ENCODE data around the gene HIGD2A. TPM values are rescaled to one million over a fixed set of nuclear protein-coding genes. Genes with fewer than 3 reads are reported as not detected.

The HIGD2A gene
- total and polyA plus RNA-seq, 2 of the 13 experiments (the other 11 are each of a cell fraction or from before 2014, with no cell fraction given): 89.2 to 146 TPM

- TF ChIP-seq ZFX (CRISPR knock-in tag; IDR thresholded peaks at IDR 0.05; ENCODE audit: low read depth) (peak; percentile 50), ISL2 (CRISPR knock-in tag; IDR thresholded peaks at IDR 0.05) (peak; percentile 14; the same call in 1 of the 2 replicates), ZNF331 (CRISPR knock-in tag; IDR thresholded peaks at IDR 0.05) (0 out of 2 replicates have a peak, but pooled peaks have one; percentile 16), ZNF232 (CRISPR knock-in tag; IDR thresholded peaks at IDR 0.05; ENCODE audit: borderline replicate concordance) (no peak), DPF2 (CRISPR knock-in tag; IDR thresholded peaks at IDR 0.05; ENCODE audit: borderline replicate concordance, low read depth) (no peak), PHF5A (CRISPR knock-in tag; IDR thresholded peaks at IDR 0.05; ENCODE audit: low read depth, unreplicated experiment) (no peak), GATAD1 (CRISPR knock-in tag; IDR thresholded peaks at IDR 0.05) (no peak), ZFP90 (CRISPR knock-in tag; IDR thresholded peaks at IDR 0.05; ENCODE audit: borderline replicate concordance) (no peak), BORCS8-MEF2B (CRISPR knock-in tag; IDR thresholded peaks at IDR 0.05) (no peak), ZNF563 (CRISPR knock-in tag; IDR thresholded peaks at IDR 0.05) (no peak), GFI1 (CRISPR knock-in tag; IDR thresholded peaks at IDR 0.05; ENCODE audit: borderline replicate concordance) (no peak), ZNF713 (CRISPR knock-in tag; IDR thresholded peaks at IDR 0.05) (no peak), ZSCAN25 (CRISPR knock-in tag; IDR thresholded peaks at IDR 0.05) (no peak), ZNF20 (CRISPR knock-in tag; IDR thresholded peaks at IDR 0.05) (no peak), ARHGAP35 (CRISPR knock-in tag; IDR thresholded peaks at IDR 0.05; ENCODE audit: borderline replicate concordance) (no peak), KDM6A (CRISPR knock-in tag; IDR thresholded peaks at IDR 0.05; ENCODE audit: low read depth) (peak; percentile 28; the same call in 1 of the 2 replicates), PHF8 (CRISPR knock-in tag; IDR thresholded peaks at IDR 0.05) (no peak)
- TF ChIP-seq, protein P1, sequence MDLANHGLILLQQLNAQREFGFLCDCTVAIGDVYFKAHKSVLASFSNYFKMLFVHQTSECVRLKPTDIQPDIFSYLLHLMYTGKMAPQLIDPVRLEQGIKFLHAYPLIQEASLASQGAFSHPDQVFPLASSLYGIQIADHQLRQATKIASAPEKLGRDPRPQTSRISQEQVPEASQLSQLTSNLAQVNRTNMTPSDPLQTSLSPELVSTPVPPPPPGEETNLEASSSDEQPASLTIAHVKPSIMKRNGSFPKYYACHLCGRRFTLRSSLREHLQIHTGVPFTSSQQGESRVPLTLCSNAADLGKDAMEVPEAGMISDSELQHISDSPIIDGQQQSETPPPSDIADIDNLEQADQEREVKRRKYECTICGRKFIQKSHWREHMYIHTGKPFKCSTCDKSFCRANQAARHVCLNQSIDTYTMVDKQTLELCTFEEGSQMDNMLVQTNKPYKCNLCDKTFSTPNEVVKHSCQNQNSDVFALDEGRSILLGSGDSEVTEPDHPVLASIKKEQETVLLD (CRISPR knock-in tag; IDR thresholded peaks at IDR 0.05; ENCODE audit: low read depth): no peak
- TF ChIP-seq, protein P2, sequence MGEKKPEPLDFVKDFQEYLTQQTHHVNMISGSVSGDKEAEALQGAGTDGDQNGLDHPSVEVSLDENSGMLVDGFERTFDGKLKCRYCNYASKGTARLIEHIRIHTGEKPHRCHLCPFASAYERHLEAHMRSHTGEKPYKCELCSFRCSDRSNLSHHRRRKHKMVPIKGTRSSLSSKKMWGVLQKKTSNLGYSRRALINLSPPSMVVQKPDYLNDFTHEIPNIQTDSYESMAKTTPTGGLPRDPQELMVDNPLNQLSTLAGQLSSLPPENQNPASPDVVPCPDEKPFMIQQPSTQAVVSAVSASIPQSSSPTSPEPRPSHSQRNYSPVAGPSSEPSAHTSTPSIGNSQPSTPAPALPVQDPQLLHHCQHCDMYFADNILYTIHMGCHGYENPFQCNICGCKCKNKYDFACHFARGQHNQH (CRISPR knock-in tag; IDR thresholded peaks at IDR 0.05): no peak
- TF ChIP-seq, protein P3, sequence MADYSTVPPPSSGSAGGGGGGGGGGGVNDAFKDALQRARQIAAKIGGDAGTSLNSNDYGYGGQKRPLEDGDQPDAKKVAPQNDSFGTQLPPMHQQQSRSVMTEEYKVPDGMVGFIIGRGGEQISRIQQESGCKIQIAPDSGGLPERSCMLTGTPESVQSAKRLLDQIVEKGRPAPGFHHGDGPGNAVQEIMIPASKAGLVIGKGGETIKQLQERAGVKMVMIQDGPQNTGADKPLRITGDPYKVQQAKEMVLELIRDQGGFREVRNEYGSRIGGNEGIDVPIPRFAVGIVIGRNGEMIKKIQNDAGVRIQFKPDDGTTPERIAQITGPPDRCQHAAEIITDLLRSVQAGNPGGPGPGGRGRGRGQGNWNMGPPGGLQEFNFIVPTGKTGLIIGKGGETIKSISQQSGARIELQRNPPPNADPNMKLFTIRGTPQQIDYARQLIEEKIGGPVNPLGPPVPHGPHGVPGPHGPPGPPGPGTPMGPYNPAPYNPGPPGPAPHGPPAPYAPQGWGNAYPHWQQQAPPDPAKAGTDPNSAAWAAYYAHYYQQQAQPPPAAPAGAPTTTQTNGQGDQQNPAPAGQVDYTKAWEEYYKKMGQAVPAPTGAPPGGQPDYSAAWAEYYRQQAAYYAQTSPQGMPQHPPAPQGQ (CRISPR knock-in tag; IDR thresholded peaks at IDR 0.05; ENCODE audit: borderline replicate concordance): no peak
- TF ChIP-seq, protein P4, sequence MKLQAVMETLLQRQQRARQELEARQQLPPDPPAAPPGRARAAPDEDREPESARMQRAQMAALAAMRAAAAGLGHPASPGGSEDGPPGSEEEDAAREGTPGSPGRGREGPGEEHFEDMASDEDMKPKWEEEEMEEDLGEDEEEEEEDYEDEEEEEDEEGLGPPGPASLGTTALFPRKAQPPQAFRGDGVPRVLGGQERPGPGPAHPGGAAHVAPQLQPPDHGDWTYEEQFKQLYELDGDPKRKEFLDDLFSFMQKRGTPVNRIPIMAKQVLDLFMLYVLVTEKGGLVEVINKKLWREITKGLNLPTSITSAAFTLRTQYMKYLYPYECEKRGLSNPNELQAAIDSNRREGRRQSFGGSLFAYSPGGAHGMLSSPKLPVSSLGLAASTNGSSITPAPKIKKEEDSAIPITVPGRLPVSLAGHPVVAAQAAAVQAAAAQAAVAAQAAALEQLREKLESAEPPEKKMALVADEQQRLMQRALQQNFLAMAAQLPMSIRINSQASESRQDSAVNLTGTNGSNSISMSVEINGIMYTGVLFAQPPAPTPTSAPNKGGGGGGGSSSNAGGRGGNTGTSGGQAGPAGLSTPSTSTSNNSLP (IDR thresholded peaks at IDR 0.05; ENCODE audit: low read depth, low read length): no peak
Measured at GRCh38 chr5:176341325-176342157, 47.0 kb upstream of the HIGD2A start (continued).

Measured in HepG2 (cell line).